Endodermal cell (in vitro differentiated cells): ENCODE data around the gene FAIM. TPM values are rescaled to one million over a fixed set of nuclear protein-coding genes. Genes with fewer than 3 reads are reported as not detected.

ENCODE experiments used
- DNase-seq: peaks from one replicate; pipeline ENCODE4 v3.0.0-alpha.2; 2017
- H3K27ac ChIP-seq: 2 replicates; pipeline ENCODE4 v1.5.1; 2013; ENCODE audit warnings: mild to moderate bottlenecking, low read depth, low read length, moderate library complexity
- H3K27me3 ChIP-seq: 2 replicates; pipeline ENCODE4 v1.6.1; 2013; ENCODE audit warnings: mild to moderate bottlenecking, low read length, moderate library complexity; ENCODE audit not compliant: insufficient read depth, control insufficient read depth, poor library complexity, severe bottlenecking
- H3K36me3 ChIP-seq: 2 replicates; pipeline ENCODE4 v1.7.0; 2013; ENCODE audit warnings: mild to moderate bottlenecking, low read length, moderate library complexity; ENCODE audit not compliant: control insufficient read depth, insufficient read depth
- H3K4me1 ChIP-seq: one replicate; pipeline ENCODE4 v1.7.0; 2013; ENCODE audit warnings: low read length; ENCODE audit not compliant: control insufficient read depth, insufficient read depth
- H3K4me3 ChIP-seq: 2 replicates; pipeline ENCODE4 v1.5.1; 2013; ENCODE audit warnings: mild to moderate bottlenecking, low read length, moderate library complexity
- H3K9ac ChIP-seq: 2 replicates; pipeline ENCODE4 v1.6.1; 2013; ENCODE audit warnings: mild to moderate bottlenecking, low read length, moderate library complexity; ENCODE audit not compliant: poor library complexity, severe bottlenecking; ENCODE audit errors: extremely low read depth
- H3K9me3 ChIP-seq: 2 replicates; pipeline ENCODE4 v1.6.1; 2013; ENCODE audit warnings: mild to moderate bottlenecking, low read length, moderate library complexity; ENCODE audit not compliant: control insufficient read depth
- H3K27ac Mint-ChIP-seq: 2 replicates; pipeline ENCODE4 v1.8.0; 2020; ENCODE audit warnings: mixed read lengths
- H3K27me3 Mint-ChIP-seq: 2 replicates; pipeline ENCODE4 v1.8.0; 2021; ENCODE audit warnings: mild to moderate bottlenecking, mixed read lengths; ENCODE audit not compliant: insufficient read depth
- H3K36me3 Mint-ChIP-seq: 2 replicates; pipeline ENCODE4 v1.8.0; 2020; ENCODE audit warnings: low read depth, mixed read lengths
- H3K4me1 Mint-ChIP-seq: 2 replicates; pipeline ENCODE4 v1.8.0; 2020; ENCODE audit warnings: mixed read lengths
- H3K4me3 Mint-ChIP-seq: 2 replicates; pipeline ENCODE4 v1.8.0; 2020; ENCODE audit warnings: mild to moderate bottlenecking, moderate library complexity, mixed read lengths
- H3K9me3 Mint-ChIP-seq: 2 replicates; pipeline ENCODE4 v1.8.0; 2020; ENCODE audit warnings: mild to moderate bottlenecking, mixed read lengths
- WGBS, 2 experiments: methylation state at CpG; one replicate each; pipeline versions ENCODE4 v1.1.5 to v1.1.7; 2013; ENCODE audit warnings: missing lambda C conversion rate in 2 of 2, mixed read lengths in 1 of 2; ENCODE audit not compliant: insufficient coverage in 1 of 2, insufficient read length in 1 of 2; 5-methylcytosine and 5-hydroxymethylcytosine counted together
- total RNA-seq, 2 donors: library from RNA; stranded (reverse); fragmentation: NEBNext Ultra II Directional in 1 of 2; extraction: Animal tissue kit (Norgen Biotek cat#: 25700) in 1 of 2; gene quantifications; 2 replicates in 1 of 2; 3 replicates in 1 of 2; pipeline ENCODE4 v1.2.1, GENCODE V29; 2021
- TF ChIP-seq, protein P1 (sequence below): fragments of 200-600 bp; sonication (generic); conservative IDR thresholded peaks from 2 replicates; pipeline ENCODE4 v1.5.0; 2021; ENCODE audit warnings: antibody characterized with exemption, mild to moderate bottlenecking

FAIM gene
- total RNA-seq, 2 donors from 2014 or later = 12.2 to 17.8 TPM

DNA sequence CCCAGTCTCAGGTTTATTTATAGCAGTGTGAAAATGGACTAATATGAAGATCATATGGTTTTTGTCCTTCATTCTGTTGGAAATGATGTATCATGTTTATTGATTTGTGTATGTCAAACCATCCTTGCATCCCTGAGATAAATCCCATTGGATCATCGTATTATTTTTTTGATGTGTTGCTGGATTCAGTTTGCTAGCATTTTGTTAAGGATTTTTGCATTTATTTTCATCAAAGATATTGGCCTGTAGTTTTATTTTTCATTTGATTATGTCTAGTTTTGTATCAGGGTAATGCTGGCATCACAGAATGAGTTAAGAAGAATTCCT is 34.3 kb downstream of the FAIM start:
- H3K9me3 Mint-ChIP-seq = peaks cover 73% of the 10 kb centered on the region
- no peak overlapping the region for H3K4me3 Mint-ChIP-seq
- peaks cover 44% of the 10 kb centered on the region for H3K36me3 Mint-ChIP-seq

DNA sequence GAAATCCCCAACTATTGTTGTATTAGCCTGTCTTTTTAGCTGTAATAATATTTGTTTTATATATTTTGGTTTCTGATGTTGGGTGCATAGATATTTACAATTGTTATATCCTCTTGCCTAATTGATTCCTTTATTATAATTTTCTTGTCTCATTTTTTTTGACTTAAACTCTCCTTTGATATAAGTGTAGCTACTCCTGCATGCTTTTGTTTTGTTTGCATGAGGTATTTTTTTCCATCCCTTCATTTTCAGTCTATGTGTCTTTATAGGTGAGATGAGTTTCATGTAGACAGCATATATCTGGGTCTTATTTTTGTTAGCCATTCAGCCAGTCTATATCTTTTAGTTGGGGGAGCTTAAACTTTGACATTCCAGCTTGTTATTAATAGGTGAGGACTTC is 37.4 kb downstream of the FAIM start:
- Mint-ChIP-seq H3K27me3 (peaks cover 2% of the 10 kb centered on the region), H3K4me3 (no peak overlapping the region), H3K9me3 (peaks cover 87% of the 10 kb centered on the region), H3K36me3 (peaks cover 70% of the 10 kb centered on the region), H3K27ac (no peak overlapping the region), H3K4me1 (no peaks in the 10 kb centered on the region)
- peaks cover 88% of the 10 kb centered on the region for H3K9me3 ChIP-seq
- H3K4me1 ChIP-seq = no peaks in the 10 kb centered on the region
- no peak for DNase-seq
- TF ChIP-seq, protein P1, sequence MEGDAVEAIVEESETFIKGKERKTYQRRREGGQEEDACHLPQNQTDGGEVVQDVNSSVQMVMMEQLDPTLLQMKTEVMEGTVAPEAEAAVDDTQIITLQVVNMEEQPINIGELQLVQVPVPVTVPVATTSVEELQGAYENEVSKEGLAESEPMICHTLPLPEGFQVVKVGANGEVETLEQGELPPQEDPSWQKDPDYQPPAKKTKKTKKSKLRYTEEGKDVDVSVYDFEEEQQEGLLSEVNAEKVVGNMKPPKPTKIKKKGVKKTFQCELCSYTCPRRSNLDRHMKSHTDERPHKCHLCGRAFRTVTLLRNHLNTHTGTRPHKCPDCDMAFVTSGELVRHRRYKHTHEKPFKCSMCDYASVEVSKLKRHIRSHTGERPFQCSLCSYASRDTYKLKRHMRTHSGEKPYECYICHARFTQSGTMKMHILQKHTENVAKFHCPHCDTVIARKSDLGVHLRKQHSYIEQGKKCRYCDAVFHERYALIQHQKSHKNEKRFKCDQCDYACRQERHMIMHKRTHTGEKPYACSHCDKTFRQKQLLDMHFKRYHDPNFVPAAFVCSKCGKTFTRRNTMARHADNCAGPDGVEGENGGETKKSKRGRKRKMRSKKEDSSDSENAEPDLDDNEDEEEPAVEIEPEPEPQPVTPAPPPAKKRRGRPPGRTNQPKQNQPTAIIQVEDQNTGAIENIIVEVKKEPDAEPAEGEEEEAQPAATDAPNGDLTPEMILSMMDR = no peak
- H3K36me3 ChIP-seq = peaks cover 29% of the 10 kb centered on the region
- no peak overlapping the region for H3K4me3 ChIP-seq
- no peak overlapping the region for H3K27ac ChIP-seq
- H3K27me3 ChIP-seq = no peaks in the 10 kb centered on the region
- no peak overlapping the region for H3K9ac ChIP-seq

More for the DNA sequence above, 34.3 kb downstream of the FAIM start:
- Histone ChIP-seq H3K36me3 (no peaks in the 10 kb centered on the region), H3K27me3 (no peaks in the 10 kb centered on the region), H3K9ac (no peak overlapping the region), H3K4me1 (no peaks in the 10 kb centered on the region), H3K4me3 (no peak overlapping the region), H3K27ac (no peak overlapping the region), H3K9me3 (peaks cover 60% of the 10 kb centered on the region)
- Mint-ChIP-seq H3K27me3 (peaks cover 4% of the 10 kb centered on the region), H3K4me1 (no peaks in the 10 kb centered on the region), H3K27ac (no peak overlapping the region)
- 100% methylated on average over 1 of the region's 1 CpG; no CpG with 5 or more reads in 1 of the 2 experiments for WGBS, 2 experiments
- DNase-seq = no peak
- TF ChIP-seq, protein P1 = no peak

DNA sequence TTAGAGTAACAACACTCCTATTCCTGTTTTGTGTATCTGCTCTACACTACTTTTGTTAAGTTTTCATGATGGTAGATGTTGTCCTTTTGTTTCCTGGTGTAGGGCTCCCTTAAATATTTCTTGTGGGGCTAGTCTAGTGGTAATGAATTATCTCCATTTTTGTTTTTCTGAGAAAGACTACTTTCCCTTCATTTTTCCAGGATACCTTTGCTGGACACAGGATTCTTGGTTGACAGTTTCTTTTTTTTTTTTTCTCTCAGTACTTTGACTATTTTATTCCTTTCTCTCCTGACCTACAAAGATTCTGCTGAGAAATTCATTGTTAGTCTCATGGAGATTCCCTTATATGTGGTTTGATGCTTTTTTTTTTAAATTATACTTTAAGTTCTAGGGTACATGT is 37.9 kb downstream of the FAIM start:
- H3K4me3 ChIP-seq = no peak overlapping the region
- peaks cover 75% of the 10 kb centered on the region for H3K36me3 Mint-ChIP-seq
- H3K9me3 Mint-ChIP-seq = peaks cover 88% of the 10 kb centered on the region
- H3K36me3 ChIP-seq = peaks cover 34% of the 10 kb centered on the region
- H3K27ac Mint-ChIP-seq = no peak overlapping the region
- DNase-seq = no peak
- H3K9me3 ChIP-seq = peaks cover 90% of the 10 kb centered on the region
- H3K4me1 Mint-ChIP-seq = no peaks in the 10 kb centered on the region
- TF ChIP-seq, protein P1 = no peak
- no peak overlapping the region for H3K9ac ChIP-seq
- no peaks in the 10 kb centered on the region for H3K4me1 ChIP-seq
- peaks cover 2% of the 10 kb centered on the region for H3K27me3 Mint-ChIP-seq
- H3K4me3 Mint-ChIP-seq = no peak overlapping the region
- H3K27ac ChIP-seq = no peak overlapping the region
- H3K27me3 ChIP-seq = no peaks in the 10 kb centered on the region
